ENCODE data around the gene ACSF3.

- no peak for TF ChIP-seq POLR2A (IDR thresholded peaks at IDR 0.05)
- no peak for TF ChIP-seq CTCF (IDR thresholded peaks at IDR 0.05)
- no peak for TF ChIP-seq POLR2AphosphoS5 (IDR thresholded peaks at IDR 0.05)
Measured at GRCh38 chr16:89055894-89056555, 37.6 kb upstream of the ACSF3 start.

Measured in breast epithelium (tissue), 3 donors.